K562 (cell line): ENCODE measurements around the gene CTAG1B. TPM values are rescaled to one million over a fixed set of nuclear protein-coding genes. Genes with fewer than 3 reads are reported as not detected.

Source experiments
- ATAC-seq: fragments of 200-7000 bp; cut with Tn5 transposase; 3 replicates; pipeline ENCODE4 v1.9.1; 2020; ENCODE audit warnings: moderate library complexity
- BruUV-seq: library from RNA; stranded (reverse); fragments of 400-500 nt; replicated peaks from 2 replicates; lab custom pipeline; 2021; lab: Mats Ljungman, UMichigan
- CTCF ChIA-PET: fragments of 300-600 bp; formaldehyde crosslinking; extraction: SDS; loops from one replicate; lab custom pipeline; 2021; ENCODE audit warnings: low intra/inter-chr PET ratio; lab: Yijun Ruan, JAX
- POLR2A ChIA-PET: fragments of 300-600, 350-650 bp; sonication (Branson Sonifier 250); formaldehyde crosslinking; extraction: SDS; loops from one replicate; lab custom pipeline; 2021; ENCODE audit warnings: antibody characterized with exemption, inconsistent platforms; lab: Yijun Ruan, JAX
- DNase-seq, 4 experiments: peaks; one replicate each; pipeline versions ENCODE4 v3.0.0 to v3.0.0-alpha.2; 2011 to 2018; ENCODE audit warnings: low spot score in 3 of 4, mixed read lengths in 3 of 4; ENCODE audit errors: extremely low read depth in 1 of 4
- FAIRE-seq: peaks from 2 replicates; lab custom pipeline; 2011; peaks lifted over from hg19 to GRCh38; lab: Jason Lieb, UNC
- H2AFZ ChIP-seq: 2 replicates; pipeline ENCODE4 v1.6.0; 2011; ENCODE audit warnings: low read depth, low read length, control low read depth, inconsistent platforms
- H3K27ac ChIP-seq: fragments of 200-600 bp; 3 replicates; pipeline ENCODE4 v1.8.0; 2011; ENCODE audit warnings: low read depth, mild to moderate bottlenecking, control low read depth, inconsistent platforms, low read length, moderate library complexity, mixed read lengths; ENCODE audit errors: extremely low read depth
- H3K27me3 ChIP-seq, 2 experiments: fragments of 300-600 bp in 1 of 2; 2 replicates in 1 of 2; 3 replicates in 1 of 2; pipeline versions ENCODE4 v1.6.0 to v1.8.0; 2011; ENCODE audit warnings: inconsistent platforms in 2 of 2, low read length in 2 of 2, mild to moderate bottlenecking in 1 of 2, mixed read lengths in 1 of 2, moderate library complexity in 1 of 2; ENCODE audit not compliant: control insufficient read depth in 2 of 2, insufficient read depth in 2 of 2
- H3K36me3 ChIP-seq: fragments of 300-600 bp; 3 replicates; pipeline ENCODE4 v1.8.0; 2011; ENCODE audit warnings: mild to moderate bottlenecking, low read length, inconsistent platforms; ENCODE audit not compliant: control insufficient read depth, insufficient read depth
- H3K4me1 ChIP-seq, 2 experiments: fragments of 200-600 bp in 1 of 2; replicated peaks in 1 of 2; 2 replicates in 1 of 2; 3 replicates in 1 of 2; pipeline versions ENCODE4 v1.5.1 to v1.8.0; 2011; ENCODE audit warnings: inconsistent platforms in 2 of 2, low read length in 2 of 2, mild to moderate bottlenecking in 1 of 2, mixed read lengths in 1 of 2, moderate library complexity in 1 of 2; ENCODE audit not compliant: control insufficient read depth in 2 of 2, insufficient read depth in 2 of 2
- H3K4me2 ChIP-seq: 2 replicates; pipeline ENCODE4 v1.6.1; 2011; ENCODE audit warnings: low read length, control low read depth, inconsistent platforms, mixed read lengths; ENCODE audit not compliant: insufficient read depth
- H3K4me3 ChIP-seq: fragments of 200-600 bp; sonication (generic), shearing (Covaris generic); 2 replicates; pipeline ENCODE4 v1.5.1; 2016; ENCODE audit warnings: control low read depth, inconsistent platforms
- H3K79me2 ChIP-seq: fragments of 200-600 bp; 3 replicates; pipeline ENCODE4 v1.8.0; 2011; ENCODE audit warnings: low read length, inconsistent platforms; ENCODE audit not compliant: control insufficient read depth, insufficient read depth
- H3K9ac ChIP-seq, 2 experiments: 2 replicates each; pipeline versions ENCODE4 v1.6.0 to v1.6.1; 2011; ENCODE audit warnings: low read depth in 2 of 2, low read length in 2 of 2, control low read depth in 1 of 2, inconsistent platforms in 1 of 2, mild to moderate bottlenecking in 1 of 2, mixed read lengths in 1 of 2; ENCODE audit not compliant: insufficient read depth in 1 of 2
- H3K9me1 ChIP-seq: one replicate; pipeline ENCODE4 v1.6.0; 2011; ENCODE audit warnings: inconsistent platforms, mild to moderate bottlenecking, low read length, moderate library complexity; ENCODE audit not compliant: control insufficient read depth, insufficient read depth
- H3K9me3 ChIP-seq: replicated peaks from 2 replicates; pipeline ENCODE4 v1.5.1; 2011; ENCODE audit warnings: low read depth, low read length, inconsistent platforms; ENCODE audit not compliant: control insufficient read depth, insufficient read depth
- H4K20me1 ChIP-seq: replicated peaks from 2 replicates; pipeline ENCODE4 v1.6.1; 2011; ENCODE audit warnings: low read length, inconsistent platforms, mixed read lengths; ENCODE audit not compliant: control insufficient read depth, insufficient read depth
- NFXL1 ChIP-seq: fragments of 450-650 bp; formaldehyde crosslinking; IDR thresholded peaks from 2 replicates; pipeline ENCODE4 v1.4.0; 2021; ENCODE audit warnings: mild to moderate bottlenecking
- SMARCC2 ChIP-seq: fragments of 450-650 bp; IDR thresholded peaks from 2 replicates; pipeline ENCODE4 v1.6.1; 2017; ENCODE audit warnings: antibody characterized with exemption, moderate library complexity, mild to moderate bottlenecking, low read depth
- WGBS: fragments of 100-300 bp; shearing (Covaris generic); methylation state at CpG from one replicate; pipeline ENCODE4 v1.1.6; 2016; ENCODE audit warnings: low coverage, mixed read lengths; ENCODE audit not compliant: insufficient coverage; ENCODE audit errors: missing lambda C conversion rate; 5-methylcytosine and 5-hydroxymethylcytosine counted together
- in situ Hi-C: fragments of 300-500 bp; cut with MboI; formaldehyde crosslinking; loops from 4 replicates; pipeline ENCODE4 v1.15.0; 2018; ENCODE audit warnings: inconsistent platforms, mixed read lengths
- intact Hi-C: fragments of 100-400 bp; cut with micrococcal nuclease; formaldehyde crosslinking; loops from 2 replicates; pipeline ENCODE4 v1.14.2; 2022
- polyA plus RNA-seq, 8 experiments: library from polyadenylated mRNA; depleted of rRNA in 4 of 8; stranded (reverse) in 5 of 8; unstranded in 3 of 8; fragments of >200 nt; fragmentation: Nextera tagmentation in 2 of 8; fragmentation: Illumina TruSeq in 1 of 8; extraction: Ambion mirVana in 2 of 8; extraction: Trizol in 1 of 8; gene quantifications; 2 replicates each; pipeline versions ENCODE4 v1.2.1 to v1.2.3, GENCODE V29; 2011 to 2014; ENCODE audit warnings: inconsistent platforms in 1 of 8, missing spikeins in 1 of 8
- total RNA-seq, 7 experiments: library from RNA; depleted of rRNA in 6 of 7; stranded (reverse); fragments of >200 nt in 6 of 7; fragmentation: Illumina TruSeq in 2 of 7; extraction: Trizol in 2 of 7; gene quantifications; 2 replicates each; pipeline versions ENCODE4 v1.2.1 to v1.2.3, GENCODE V29; 2011 to 2021; ENCODE audit warnings: low replicate concordance in 1 of 7
- TF ChIP-seq, protein P1 (sequence below): sonication (generic); formaldehyde crosslinking; IDR thresholded peaks from 2 replicates; pipeline ENCODE4 v1.8.0; 2022; ENCODE audit warnings: mild to moderate bottlenecking, missing genetic modification reagents, borderline replicate concordance

Gene CTAG1B
- total and polyA plus RNA-seq, 9 of the 15 experiments (the other 6 are each of a cell fraction or from before 2014, with no cell fraction given): not detected

DNA sequence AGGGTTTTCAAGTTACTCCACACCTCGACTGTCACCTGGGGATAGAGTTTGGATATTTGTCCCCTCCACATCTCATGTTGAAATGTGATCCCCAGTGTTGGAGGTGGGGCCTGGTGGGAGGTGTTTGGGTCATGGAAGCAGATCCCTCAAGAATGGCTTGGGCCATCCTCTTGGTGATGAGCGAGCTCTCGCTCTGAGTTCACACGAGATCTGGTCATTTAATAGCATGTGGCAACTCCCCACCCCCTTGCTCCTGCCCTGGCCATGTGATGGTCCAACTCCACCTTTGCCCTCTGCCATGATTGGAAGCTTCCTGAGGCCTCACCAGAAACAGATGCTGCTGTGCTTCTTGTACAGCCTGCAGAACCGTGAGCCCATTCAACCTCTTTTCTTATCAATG is 25.9 kb downstream of the CTAG1B start:
- no peaks in the 10 kb centered on the region for H3K9me1 ChIP-seq
- no peaks in the 10 kb centered on the region for H4K20me1 ChIP-seq
- no peaks in the 10 kb centered on the region for H3K4me1 ChIP-seq
- H3K27ac ChIP-seq: no peak overlapping the region
- ATAC-seq (no peak), FAIRE-seq (no peak)
- 0% methylated on average over 5 of the region's 5 CpGs for WGBS
- no peaks in the 10 kb centered on the region; the same call in 1 of the 2 replicates for H3K9me3 ChIP-seq
- CTCF ChIA-PET: no interaction called here
- no peaks in the 10 kb centered on the region for H3K36me3 ChIP-seq
- H3K9ac ChIP-seq: no peak overlapping the region
- TF ChIP-seq SMARCC2 (no peak), NFXL1 (CRISPR knock-in tag) (no peak)
- TF ChIP-seq, protein P1, sequence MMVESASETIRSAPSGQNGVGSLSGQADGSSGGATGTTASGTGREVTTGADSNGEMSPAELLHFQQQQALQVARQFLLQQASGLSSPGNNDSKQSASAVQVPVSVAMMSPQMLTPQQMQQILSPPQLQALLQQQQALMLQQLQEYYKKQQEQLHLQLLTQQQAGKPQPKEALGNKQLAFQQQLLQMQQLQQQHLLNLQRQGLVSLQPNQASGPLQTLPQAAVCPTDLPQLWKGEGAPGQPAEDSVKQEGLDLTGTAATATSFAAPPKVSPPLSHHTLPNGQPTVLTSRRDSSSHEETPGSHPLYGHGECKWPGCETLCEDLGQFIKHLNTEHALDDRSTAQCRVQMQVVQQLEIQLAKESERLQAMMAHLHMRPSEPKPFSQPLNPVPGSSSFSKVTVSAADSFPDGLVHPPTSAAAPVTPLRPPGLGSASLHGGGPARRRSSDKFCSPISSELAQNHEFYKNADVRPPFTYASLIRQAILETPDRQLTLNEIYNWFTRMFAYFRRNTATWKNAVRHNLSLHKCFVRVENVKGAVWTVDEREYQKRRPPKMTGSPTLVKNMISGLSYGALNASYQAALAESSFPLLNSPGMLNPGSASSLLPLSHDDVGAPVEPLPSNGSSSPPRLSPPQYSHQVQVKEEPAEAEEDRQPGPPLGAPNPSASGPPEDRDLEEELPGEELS (CRISPR knock-in tag): no peak
- TF ChIP-seq, all 486 proteins: peak for 0
- POLR2A ChIA-PET: no interaction called here
- DNase-seq: no peak
- in situ Hi-C loops (loop anchor here (25.0 kb wide), 1 partner anchor 144 kb away; no protein-coding TSS in a partner anchor), intact Hi-C loops (no loop called here)
- no peak overlapping the region for H3K4me3 ChIP-seq
- BruUV-seq: no TSS peak
- H3K4me2 ChIP-seq: no peak overlapping the region
- H3K79me2 ChIP-seq: no peaks in the 10 kb centered on the region
- H2AFZ ChIP-seq: no peak overlapping the region
- peaks cover 0 to 15% of the 10 kb centered on the region in 2 experiments; a peak in 2 of 5 replicates for H3K27me3 ChIP-seq
